RPMI7951 (cell line): ENCODE results near the gene ZRANB1. TPM values are rescaled to one million over a fixed set of nuclear protein-coding genes. Genes with fewer than 3 reads are reported as not detected.

ENCODE experiments used
- DNase-seq: peaks from one replicate; pipeline ENCODE4 v3.0.0-alpha.2; 2012; ENCODE audit warnings: low read depth
- total RNA-seq: library from RNA; depleted of rRNA; stranded (reverse); fragments of >200 nt; shearing (Covaris generic); gene quantifications from 2 replicates; pipeline ENCODE4 v1.2.3, GENCODE V29; 2014

Gene ZRANB1
- total RNA-seq, 1 experiment from 2014 or later = 12.4 TPM

GRCh38 chr10:125017547-125018298, 75.8 kb downstream of the ZRANB1 start:
- DNase-seq = no peak

DNA sequence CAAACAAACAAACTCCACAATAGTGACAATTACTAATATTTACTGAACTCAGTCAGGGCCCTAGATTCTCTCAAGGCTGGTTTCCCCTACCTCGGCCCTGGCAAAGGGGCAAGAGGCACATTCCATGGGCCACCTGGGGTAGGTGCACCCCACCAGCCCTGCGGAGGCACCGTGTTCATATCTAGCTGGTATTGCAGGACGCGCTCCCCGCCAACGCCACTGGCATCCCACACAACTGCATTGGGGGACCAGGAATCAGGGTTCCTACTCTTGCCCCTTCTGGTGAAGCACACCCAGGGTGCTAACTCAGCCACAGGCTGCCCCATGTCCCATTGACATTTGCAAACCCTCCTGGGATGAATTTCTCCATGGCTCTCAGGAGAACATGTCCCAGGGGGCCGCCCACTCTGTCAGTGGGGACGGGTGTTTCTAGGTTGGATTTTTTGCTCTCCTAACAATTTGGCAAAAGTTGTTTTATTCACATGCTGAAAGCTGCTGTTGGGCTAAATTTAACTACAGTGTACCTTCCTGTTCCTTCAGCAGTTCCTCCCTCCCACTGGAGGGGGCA, 76.7 kb downstream of the ZRANB1 start:
- no peak for DNase-seq

GRCh38 chr10:125020386-125020785, 78.5 kb downstream of the ZRANB1 start:
- no peak for DNase-seq

- no peak for DNase-seq
Observed at GRCh38 chr10:125020871-125021270, 78.9 kb downstream of the ZRANB1 start.

DNA sequence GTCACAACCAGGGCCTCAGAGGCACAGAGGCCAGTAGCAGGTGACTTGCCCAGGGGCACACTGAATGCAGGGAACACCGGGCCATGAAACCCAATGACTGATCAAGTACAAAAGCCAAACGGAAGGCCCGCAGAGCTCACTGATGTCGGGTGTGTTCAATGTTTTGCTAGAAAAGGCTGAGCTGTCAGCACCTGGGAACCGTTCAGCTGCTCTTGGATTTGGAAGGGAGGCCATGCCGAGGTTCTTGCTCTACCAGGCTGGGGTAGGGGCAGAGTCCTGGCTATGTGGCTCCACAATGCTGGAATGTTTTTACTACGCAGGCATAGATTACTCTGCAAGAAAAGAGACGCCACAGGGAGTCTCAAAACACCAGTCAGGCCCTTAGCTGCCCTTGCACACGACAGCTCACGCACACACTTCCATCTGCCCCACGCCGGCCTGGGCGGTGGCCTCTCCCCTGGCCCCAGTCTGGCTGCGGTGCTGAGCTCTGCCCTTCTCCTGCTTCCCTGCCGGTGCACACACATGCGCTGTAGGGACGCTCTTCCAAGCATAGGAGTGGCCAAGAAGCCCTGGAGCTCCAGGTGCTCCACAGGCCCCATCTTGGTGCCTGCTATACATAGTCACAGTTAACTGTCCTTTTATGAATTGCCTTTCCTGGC, 79.9 kb downstream of the ZRANB1 start:
- DNase-seq = no peak

DNA sequence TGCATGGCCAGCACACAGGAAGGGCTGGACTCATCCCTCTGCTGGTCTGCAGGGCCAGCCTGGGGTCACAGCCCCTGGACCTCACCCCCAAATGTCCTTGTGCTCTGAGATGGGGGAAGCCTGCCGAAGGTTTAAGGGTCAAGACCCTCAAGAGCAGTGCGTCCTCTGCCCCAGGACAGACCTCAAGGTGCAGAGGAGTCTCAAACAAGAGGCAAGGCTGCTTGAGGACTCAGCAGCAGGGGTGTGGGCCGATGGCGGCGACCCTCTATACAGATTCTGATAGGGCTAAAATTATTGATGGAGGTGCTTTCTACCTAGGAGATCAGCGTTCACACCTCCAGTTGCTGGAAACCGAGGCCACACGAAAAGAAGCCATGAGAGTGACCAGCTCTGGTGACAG, 80.7 kb downstream of the ZRANB1 start:
- DNase-seq = no peak

- no peak for DNase-seq
Observed at GRCh38 chr10:125023255-125023654, 81.3 kb downstream of the ZRANB1 start.

DNA sequence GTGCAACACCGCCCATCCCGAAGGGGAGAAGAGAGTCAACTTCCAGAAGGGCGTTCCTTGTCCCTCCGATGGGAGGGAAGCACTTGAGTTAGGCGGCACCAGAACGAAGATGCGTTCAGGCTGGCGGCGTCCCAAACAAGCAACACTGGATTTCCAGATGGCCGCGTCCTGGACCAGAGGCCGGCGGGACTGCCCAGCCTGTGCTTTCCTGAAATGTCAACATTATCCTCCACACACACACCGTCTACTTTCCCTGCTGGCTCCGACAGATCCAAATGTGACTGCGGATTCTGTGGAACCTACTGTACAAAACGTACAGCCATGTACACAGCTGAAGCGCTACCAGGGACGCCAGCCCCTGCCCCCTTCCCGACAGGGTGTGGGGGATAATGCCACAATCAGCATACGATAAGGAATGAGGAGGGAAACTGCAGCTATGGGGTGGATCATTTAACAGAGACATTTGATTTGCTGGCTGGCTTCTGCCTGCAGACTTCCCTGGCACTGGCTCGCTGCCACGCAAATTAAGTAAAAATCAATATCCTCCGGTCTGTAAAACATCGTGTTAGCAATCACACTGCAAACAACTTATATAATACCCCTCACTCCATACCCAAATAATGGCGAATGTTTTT, 82.1 kb downstream of the ZRANB1 start:
- no peak for DNase-seq

GRCh38 chr10:125024497-125025234, 82.7 kb downstream of the ZRANB1 start:
- DNase-seq = no peak

- no peak for DNase-seq
Observed at GRCh38 chr10:125025341-125025740, 83.4 kb downstream of the ZRANB1 start.

- no peak for DNase-seq
Observed at GRCh38 chr10:125026036-125026931, 84.4 kb downstream of the ZRANB1 start.

- DNase-seq = no peak
Observed at GRCh38 chr10:125026974-125027735, 85.2 kb downstream of the ZRANB1 start.

DNA sequence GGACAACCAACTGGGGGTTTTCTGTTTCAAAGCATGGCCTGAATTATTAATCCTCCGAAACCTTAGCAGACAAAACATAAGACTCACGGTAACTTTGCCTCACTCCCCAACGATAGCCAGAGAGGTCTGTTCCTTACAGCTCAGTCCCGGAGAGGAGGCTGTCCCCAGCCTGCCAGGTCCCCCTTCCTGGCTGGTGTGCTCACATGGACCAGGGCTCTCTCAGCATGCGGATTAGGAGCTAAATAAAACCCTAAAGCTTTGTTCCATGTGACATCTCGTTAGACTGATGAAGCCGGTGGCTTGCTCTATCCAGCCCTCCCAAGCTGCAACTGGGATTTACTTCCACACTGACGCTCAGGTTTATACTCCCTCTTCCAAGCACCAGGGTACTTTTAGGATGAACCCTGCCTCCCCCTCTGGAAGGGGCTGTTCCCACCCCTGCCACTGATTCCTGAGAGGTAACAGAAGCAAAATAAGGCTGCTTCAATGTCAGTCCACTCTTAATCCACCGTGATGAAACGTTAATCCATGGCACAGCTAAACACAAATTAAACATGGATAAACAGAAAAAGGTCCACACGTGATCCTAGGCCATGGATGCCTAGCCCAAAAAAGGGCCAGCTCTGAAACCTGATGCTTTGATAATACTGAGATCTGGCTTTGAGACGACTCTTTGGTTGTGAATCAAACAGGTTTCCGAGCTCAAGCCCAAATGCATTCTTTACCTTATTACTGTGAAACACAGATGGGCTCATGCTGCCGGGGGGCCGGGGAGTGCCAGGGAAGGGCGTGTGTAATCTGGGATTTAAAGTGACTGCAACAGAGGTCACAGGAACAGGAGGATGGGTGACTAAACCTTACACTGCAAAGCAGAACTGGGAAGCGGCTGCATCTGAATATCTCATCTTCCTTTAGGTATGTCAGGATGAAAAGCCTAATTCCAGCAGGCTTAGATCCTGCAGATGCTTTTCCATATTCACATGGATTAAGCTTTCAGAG, 86.2 kb downstream of the ZRANB1 start:
- DNase-seq = no peak

DNA sequence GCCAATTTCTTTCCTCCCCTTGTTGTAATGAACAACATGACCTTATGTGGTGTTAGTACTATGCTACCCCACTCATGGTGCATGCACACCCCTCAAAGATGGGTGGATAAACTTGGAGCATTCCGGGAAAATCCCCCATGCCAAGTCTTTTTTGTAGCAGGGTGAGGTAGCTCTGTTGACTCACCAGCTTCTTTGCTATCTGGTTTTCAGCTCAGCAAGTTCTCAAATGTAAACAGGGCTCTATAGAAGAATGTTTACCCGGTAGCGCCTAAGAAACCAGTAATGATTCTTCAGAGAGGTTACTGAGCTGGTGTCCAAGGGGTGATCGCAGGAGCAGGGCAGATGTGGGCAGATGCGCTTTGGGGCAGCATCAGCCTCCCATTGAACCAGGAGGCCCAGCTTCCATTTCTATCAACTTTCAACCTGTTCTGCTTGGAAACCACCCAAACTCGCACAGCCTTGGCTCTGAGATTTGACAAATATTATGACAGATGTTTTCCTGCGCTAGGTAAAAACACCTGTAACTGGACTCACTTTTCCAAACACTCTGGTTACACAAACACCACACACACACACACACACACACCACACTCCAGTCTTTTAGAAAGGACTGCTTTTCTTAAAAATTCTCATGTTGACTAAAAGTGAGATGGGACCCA, 87.8 kb downstream of the ZRANB1 start:
- DNase-seq = no peak

DNA sequence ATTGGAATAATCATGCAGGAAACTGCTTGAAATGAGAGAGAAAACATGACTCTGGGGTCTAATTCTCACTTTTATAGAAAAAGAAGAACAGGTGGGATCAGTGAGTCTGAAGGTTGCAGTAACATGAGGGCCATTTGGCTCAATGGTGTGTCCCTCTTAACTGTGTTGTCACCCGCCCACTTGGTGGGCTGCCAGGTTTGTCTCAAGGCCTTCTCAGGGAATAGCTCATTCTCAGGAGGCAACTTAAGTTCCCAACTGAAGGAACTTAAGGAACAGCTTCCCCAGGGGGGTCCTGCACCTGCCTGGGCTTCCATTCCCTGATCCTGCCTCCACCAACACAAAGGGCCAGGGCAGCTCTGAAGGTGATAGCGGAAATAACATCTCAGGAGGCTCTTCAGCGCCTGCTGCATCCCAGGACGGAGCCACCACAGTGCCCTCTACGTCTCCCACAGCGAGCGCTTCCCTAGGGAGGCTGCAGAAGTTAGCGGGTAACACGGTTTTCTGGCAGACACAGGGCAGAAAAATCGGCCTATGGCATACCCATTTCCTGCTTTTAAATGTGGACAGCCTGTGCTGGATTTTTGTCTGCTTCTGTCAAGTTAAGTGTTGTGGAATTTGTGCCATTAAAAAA, 88.8 kb downstream of the ZRANB1 start:
- DNase-seq = no peak

GRCh38 chr10:125032474-125033020, 90.6 kb downstream of the ZRANB1 start:
- no peak for DNase-seq

GRCh38 chr10:125033146-125033924, 91.4 kb downstream of the ZRANB1 start:
- DNase-seq = no peak
